Esophagus muscularis mucosa (tissue), 4 donors: ENCODE measurements around the gene KLHL4.

Source experiments
- EP300 ChIP-seq: sonication (generic); formaldehyde crosslinking; IDR thresholded peaks from one replicate; pipeline ENCODE4 v1.6.1; 2017; ENCODE audit warnings: antibody characterized with exemption
- POLR2A ChIP-seq: fragments of 450-650 bp; IDR thresholded peaks from one replicate; pipeline ENCODE4 v1.6.1; 2017; ENCODE audit warnings: antibody characterized with exemption, moderate library complexity, mild to moderate bottlenecking, low read depth
- POLR2AphosphoS5 ChIP-seq, 2 donors: sonication (generic); formaldehyde crosslinking; IDR thresholded peaks; one replicate each; pipeline ENCODE4 v1.6.1; 2017; ENCODE audit warnings: antibody characterized with exemption in 2 of 2
- TF ChIP-seq, protein P1 (sequence below), 3 experiments: fragments of 200-600 bp in 2 of 3; fragments of 450-650 bp in 1 of 3; sonication (generic) in 2 of 3; IDR thresholded peaks; one replicate each; pipeline ENCODE4 v1.5.1; 2017 to 2019; ENCODE audit warnings: antibody characterized with exemption in 3 of 3, mild to moderate bottlenecking in 2 of 3, moderate library complexity in 1 of 3

DNA sequence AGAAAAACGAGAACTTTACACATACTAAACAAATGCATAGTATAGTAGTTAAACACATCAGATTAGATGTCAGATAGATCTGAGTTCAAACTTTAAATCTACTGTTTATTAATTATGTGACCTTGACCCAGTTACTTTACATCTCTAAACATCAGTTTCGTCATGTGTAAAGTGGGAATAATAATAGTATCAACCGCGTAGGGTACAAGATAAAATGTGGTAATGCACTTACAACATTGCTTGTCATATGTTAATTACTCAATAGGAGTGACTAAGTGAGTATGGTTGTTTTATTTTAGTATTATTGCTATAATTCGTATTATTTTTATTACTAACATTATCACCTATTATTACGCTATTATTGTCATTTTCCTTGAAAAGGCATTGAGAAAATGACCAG, 144.2 kb downstream of the KLHL4 start:
- TF ChIP-seq, protein P1, sequence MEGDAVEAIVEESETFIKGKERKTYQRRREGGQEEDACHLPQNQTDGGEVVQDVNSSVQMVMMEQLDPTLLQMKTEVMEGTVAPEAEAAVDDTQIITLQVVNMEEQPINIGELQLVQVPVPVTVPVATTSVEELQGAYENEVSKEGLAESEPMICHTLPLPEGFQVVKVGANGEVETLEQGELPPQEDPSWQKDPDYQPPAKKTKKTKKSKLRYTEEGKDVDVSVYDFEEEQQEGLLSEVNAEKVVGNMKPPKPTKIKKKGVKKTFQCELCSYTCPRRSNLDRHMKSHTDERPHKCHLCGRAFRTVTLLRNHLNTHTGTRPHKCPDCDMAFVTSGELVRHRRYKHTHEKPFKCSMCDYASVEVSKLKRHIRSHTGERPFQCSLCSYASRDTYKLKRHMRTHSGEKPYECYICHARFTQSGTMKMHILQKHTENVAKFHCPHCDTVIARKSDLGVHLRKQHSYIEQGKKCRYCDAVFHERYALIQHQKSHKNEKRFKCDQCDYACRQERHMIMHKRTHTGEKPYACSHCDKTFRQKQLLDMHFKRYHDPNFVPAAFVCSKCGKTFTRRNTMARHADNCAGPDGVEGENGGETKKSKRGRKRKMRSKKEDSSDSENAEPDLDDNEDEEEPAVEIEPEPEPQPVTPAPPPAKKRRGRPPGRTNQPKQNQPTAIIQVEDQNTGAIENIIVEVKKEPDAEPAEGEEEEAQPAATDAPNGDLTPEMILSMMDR (IDR thresholded peaks at IDR 0.05), result no peak
- TF ChIP-seq POLR2A (no peak), POLR2AphosphoS5 (IDR thresholded peaks at IDR 0.05) (no peak), EP300 (no peak)
